ENCODE measurements around the gene ARSD. TPM values are rescaled to one million over a fixed set of nuclear protein-coding genes. Genes with fewer than 3 reads are reported as not detected.

ARSD gene
- total RNA-seq, 1 donor from 2014 or later = 7.3 TPM

DNA sequence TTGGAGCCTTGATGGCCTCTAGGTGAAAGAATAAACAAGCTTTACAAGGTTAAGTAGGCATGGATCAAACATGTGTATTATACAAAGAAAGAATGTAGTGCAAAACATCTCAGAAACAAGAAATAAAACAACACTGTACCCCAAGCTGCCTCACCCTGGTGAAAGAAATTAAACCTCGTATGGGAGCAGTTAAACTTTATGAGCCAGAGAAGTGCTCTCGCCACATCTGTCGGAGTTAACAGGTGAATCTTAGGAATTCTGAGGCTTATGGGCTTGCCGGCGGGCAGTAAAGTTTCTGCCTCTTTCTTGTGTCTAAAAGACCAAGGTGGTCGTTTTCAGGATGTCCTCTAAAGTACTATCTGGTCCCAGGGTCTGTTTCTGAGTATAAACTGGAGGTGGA, 43.3 kb upstream of the ARSD start:
- no peak overlapping the region for H3K4me2 ChIP-seq (ENCODE audit: low read length)
- no peak overlapping the region for H2AFZ ChIP-seq (ENCODE audit: low read depth, low read length)
- Mint-ChIP-seq H3K27ac (ENCODE audit: unreplicated experiment) (no peak overlapping the region), H3K27me3 (ENCODE audit: low read depth, unreplicated experiment) (no peaks in the 10 kb centered on the region), H3K9me3 (ENCODE audit: unreplicated experiment) (no peaks in the 10 kb centered on the region), H3K4me3 (ENCODE audit: unreplicated experiment) (no peak overlapping the region), H3K4me1 (ENCODE audit: low read depth, unreplicated experiment) (no peaks in the 10 kb centered on the region), H3K36me3 (ENCODE audit: low read depth, unreplicated experiment) (no peaks in the 10 kb centered on the region)
- no peaks in the 10 kb centered on the region for H3K27me3 ChIP-seq (ENCODE audit: insufficient read depth, low read length)
- no peaks in the 10 kb centered on the region for H3K79me2 ChIP-seq (ENCODE audit: insufficient read depth, low read length)
- H3K4me3 ChIP-seq (ENCODE audit: insufficient read depth, low read depth, low read length) = no peak overlapping the region
- peak; percentile 13 for FAIRE-seq
- H3K9me3 ChIP-seq (ENCODE audit: insufficient read depth, low read depth, low read length) = no peaks in the 10 kb centered on the region
- no peak overlapping the region for H3K27ac ChIP-seq (ENCODE audit: low read depth, low read length)
- no peak for DNase-seq (ENCODE audit: low read depth)
- no peaks in the 10 kb centered on the region for H4K20me1 ChIP-seq (ENCODE audit: insufficient read depth, low read length)
- no peak overlapping the region for H3K9ac ChIP-seq (ENCODE audit: low read length)
- peaks cover 8% of the 10 kb centered on the region for H3K4me1 ChIP-seq (ENCODE audit: insufficient read depth, low read length)
- no peaks in the 10 kb centered on the region for H3K36me3 ChIP-seq (ENCODE audit: insufficient read depth, low read length)
- TF ChIP-seq EZH2 (IDR thresholded peaks at IDR 0.05; ENCODE audit: insufficient read depth, low read length) = no peak
- TF ChIP-seq, protein P1, sequence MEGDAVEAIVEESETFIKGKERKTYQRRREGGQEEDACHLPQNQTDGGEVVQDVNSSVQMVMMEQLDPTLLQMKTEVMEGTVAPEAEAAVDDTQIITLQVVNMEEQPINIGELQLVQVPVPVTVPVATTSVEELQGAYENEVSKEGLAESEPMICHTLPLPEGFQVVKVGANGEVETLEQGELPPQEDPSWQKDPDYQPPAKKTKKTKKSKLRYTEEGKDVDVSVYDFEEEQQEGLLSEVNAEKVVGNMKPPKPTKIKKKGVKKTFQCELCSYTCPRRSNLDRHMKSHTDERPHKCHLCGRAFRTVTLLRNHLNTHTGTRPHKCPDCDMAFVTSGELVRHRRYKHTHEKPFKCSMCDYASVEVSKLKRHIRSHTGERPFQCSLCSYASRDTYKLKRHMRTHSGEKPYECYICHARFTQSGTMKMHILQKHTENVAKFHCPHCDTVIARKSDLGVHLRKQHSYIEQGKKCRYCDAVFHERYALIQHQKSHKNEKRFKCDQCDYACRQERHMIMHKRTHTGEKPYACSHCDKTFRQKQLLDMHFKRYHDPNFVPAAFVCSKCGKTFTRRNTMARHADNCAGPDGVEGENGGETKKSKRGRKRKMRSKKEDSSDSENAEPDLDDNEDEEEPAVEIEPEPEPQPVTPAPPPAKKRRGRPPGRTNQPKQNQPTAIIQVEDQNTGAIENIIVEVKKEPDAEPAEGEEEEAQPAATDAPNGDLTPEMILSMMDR (IDR thresholded peaks at IDR 0.05; ENCODE audit: insufficient read depth, low read depth, low read length) = no peak

- Histone ChIP-seq H3K4me3 (ENCODE audit: insufficient read depth, low read depth, low read length) (no peak overlapping the region), H3K9ac (ENCODE audit: low read length) (no peak overlapping the region), H3K4me2 (ENCODE audit: low read length) (no peak overlapping the region), H3K4me1 (ENCODE audit: insufficient read depth, low read length) (peaks cover 16% of the 10 kb centered on the region), H3K9me3 (ENCODE audit: insufficient read depth, low read depth, low read length) (no peaks in the 10 kb centered on the region), H3K79me2 (ENCODE audit: insufficient read depth, low read length) (no peaks in the 10 kb centered on the region), H4K20me1 (ENCODE audit: insufficient read depth, low read length) (no peaks in the 10 kb centered on the region), H2AFZ (ENCODE audit: low read depth, low read length) (no peak overlapping the region), H3K36me3 (ENCODE audit: insufficient read depth, low read length) (no peaks in the 10 kb centered on the region), H3K27ac (ENCODE audit: low read depth, low read length) (no peak overlapping the region), H3K27me3 (ENCODE audit: insufficient read depth, low read length) (no peaks in the 10 kb centered on the region)
- TF ChIP-seq, protein P1 (IDR thresholded peaks at IDR 0.05; ENCODE audit: insufficient read depth, low read depth, low read length) = no peak
- no peak for TF ChIP-seq EZH2 (IDR thresholded peaks at IDR 0.05; ENCODE audit: insufficient read depth, low read length)
- FAIRE-seq = no peak
- H3K4me1 Mint-ChIP-seq (ENCODE audit: low read depth, unreplicated experiment) = peaks cover 2% of the 10 kb centered on the region
- H3K4me3 Mint-ChIP-seq (ENCODE audit: unreplicated experiment) = no peak overlapping the region
- no peaks in the 10 kb centered on the region for H3K9me3 Mint-ChIP-seq (ENCODE audit: unreplicated experiment)
- no peak for DNase-seq (ENCODE audit: low read depth)
- H3K27ac Mint-ChIP-seq (ENCODE audit: unreplicated experiment) = no peak overlapping the region
- no peaks in the 10 kb centered on the region for H3K36me3 Mint-ChIP-seq (ENCODE audit: low read depth, unreplicated experiment)
- no peaks in the 10 kb centered on the region for H3K27me3 Mint-ChIP-seq (ENCODE audit: low read depth, unreplicated experiment)
Observed at GRCh38 chrX:2969021-2969420, 39.9 kb upstream of the ARSD start.

- TF ChIP-seq, protein P1 (IDR thresholded peaks at IDR 0.05; ENCODE audit: insufficient read depth, low read depth, low read length) = no peak
- TF ChIP-seq EZH2 (IDR thresholded peaks at IDR 0.05; ENCODE audit: insufficient read depth, low read length) = no peak
- no peaks in the 10 kb centered on the region for H3K9me3 ChIP-seq (ENCODE audit: insufficient read depth, low read depth, low read length)
- no peaks in the 10 kb centered on the region for H3K27me3 Mint-ChIP-seq (ENCODE audit: low read depth, unreplicated experiment)
- no peaks in the 10 kb centered on the region for H3K79me2 ChIP-seq (ENCODE audit: insufficient read depth, low read length)
- peak; percentile 70 for DNase-seq (ENCODE audit: low read depth)
- H3K27ac Mint-ChIP-seq (ENCODE audit: unreplicated experiment) = no peak overlapping the region
- peaks cover 16% of the 10 kb centered on the region for H3K4me1 ChIP-seq (ENCODE audit: insufficient read depth, low read length)
- peak overlapping the region; percentile 51 for H3K4me3 ChIP-seq (ENCODE audit: insufficient read depth, low read depth, low read length)
- H3K4me1 Mint-ChIP-seq (ENCODE audit: low read depth, unreplicated experiment) = peaks cover 5% of the 10 kb centered on the region
- no peaks in the 10 kb centered on the region for H3K36me3 Mint-ChIP-seq (ENCODE audit: low read depth, unreplicated experiment)
- H3K36me3 ChIP-seq (ENCODE audit: insufficient read depth, low read length) = no peaks in the 10 kb centered on the region
- H3K4me3 Mint-ChIP-seq (ENCODE audit: unreplicated experiment) = no peak overlapping the region
- H3K4me2 ChIP-seq (ENCODE audit: low read length) = peak overlapping the region; percentile 84
- peak; percentile 77 for FAIRE-seq
- H4K20me1 ChIP-seq (ENCODE audit: insufficient read depth, low read length) = no peaks in the 10 kb centered on the region
- no peaks in the 10 kb centered on the region for H3K9me3 Mint-ChIP-seq (ENCODE audit: unreplicated experiment)
- no peaks in the 10 kb centered on the region for H3K27me3 ChIP-seq (ENCODE audit: insufficient read depth, low read length)
- H3K9ac ChIP-seq (ENCODE audit: low read length) = peak overlapping the region; percentile 53
- H3K27ac ChIP-seq (ENCODE audit: low read depth, low read length) = peak overlapping the region; percentile 3
- H2AFZ ChIP-seq (ENCODE audit: low read depth, low read length) = peak overlapping the region; percentile 79
Observed at GRCh38 chrX:2967998-2968909, 39.1 kb upstream of the ARSD start.
